PC-9 (cell line): ENCODE data around the gene FLOT1. TPM values are rescaled to one million over a fixed set of nuclear protein-coding genes. Genes with fewer than 3 reads are reported as not detected.

ENCODE experiments used
- BruUV-seq: library from RNA; stranded (reverse); fragments of 400-500 nt; replicated peaks from 2 replicates; lab custom pipeline; 2021; lab: Mats Ljungman, UMichigan
- CTCF ChIA-PET: fragments of 300-600 bp; sonication (Branson Sonifier 250); formaldehyde crosslinking; loops from one replicate; lab custom pipeline; 2022; ENCODE audit warnings: antibody characterized with exemption; lab: Charles Lee
- POLR2A ChIA-PET: fragments of 300-600 bp; sonication (Branson Sonifier 250); formaldehyde crosslinking; loops from one replicate; lab custom pipeline; 2022; ENCODE audit warnings: antibody characterized with exemption; ENCODE audit not compliant: unreplicated experiment; lab: Charles Lee
- DNase-seq, 2 experiments: peaks; one replicate each; pipeline versions ENCODE4 v3.0.0 to v3.0.0-alpha.2; 2015 to 2022; ENCODE audit warnings: mixed read lengths in 1 of 2
- H2AFZ ChIP-seq: fragments of 200-600 bp; sonication (generic); 2 replicates; pipeline ENCODE4 v1.8.1; 2017; ENCODE audit warnings: antibody characterized with exemption
- H3F3A ChIP-seq: fragments of 200-600 bp; sonication (generic); 2 replicates; pipeline ENCODE4 v1.8.1; 2017; ENCODE audit warnings: antibody characterized with exemption, mild to moderate bottlenecking, low read depth; ENCODE audit not compliant: insufficient read depth
- H3K27ac ChIP-seq: fragments of 200-600 bp; sonication (generic); 2 replicates; pipeline ENCODE4 v1.6.1; 2016; ENCODE audit warnings: mixed run types
- H3K27me3 ChIP-seq: fragments of 200-600 bp; sonication (generic); 2 replicates; pipeline ENCODE4 v1.6.1; 2016; ENCODE audit warnings: low read depth, mixed run types; ENCODE audit not compliant: insufficient read depth
- H3K36me3 ChIP-seq: fragments of 200-600 bp; sonication (generic); 2 replicates; pipeline ENCODE4 v1.6.1; 2016; ENCODE audit warnings: low read depth, mixed run types
- H3K4me1 ChIP-seq: fragments of 200-600 bp; sonication (generic); replicated peaks from 2 replicates; pipeline ENCODE4 v1.6.1; 2016; ENCODE audit warnings: mixed run types; ENCODE audit not compliant: insufficient read depth
- H3K4me2 ChIP-seq: fragments of 200-600 bp; sonication (generic); 2 replicates; pipeline ENCODE4 v1.6.1; 2017; ENCODE audit warnings: mixed run types
- H3K4me3 ChIP-seq: fragments of 200-600 bp; sonication (generic); 2 replicates; pipeline ENCODE4 v1.6.1; 2016; ENCODE audit warnings: mixed run types
- H3K79me2 ChIP-seq: fragments of 200-600 bp; sonication (generic); 2 replicates; pipeline ENCODE4 v1.6.1; 2017; ENCODE audit warnings: low read depth, mixed run types
- H3K9me2 ChIP-seq: fragments of 200-600 bp; sonication (generic); 2 replicates; pipeline ENCODE4 v1.8.1; 2017; ENCODE audit warnings: mild to moderate bottlenecking; ENCODE audit not compliant: insufficient read depth
- H3K9me3 ChIP-seq: fragments of 200-600 bp; sonication (generic); 2 replicates; pipeline ENCODE4 v1.8.1; 2016; ENCODE audit warnings: low read depth; ENCODE audit not compliant: insufficient read depth
- H4K20me1 ChIP-seq: fragments of 200-600 bp; sonication (generic); 2 replicates; pipeline ENCODE4 v1.8.1; 2017; ENCODE audit not compliant: insufficient read depth
- CTCF ChIP-seq: fragments of 200-600 bp; sonication (generic); conservative IDR thresholded peaks from 2 replicates; pipeline ENCODE4 v1.6.1; 2017; ENCODE audit warnings: mixed run types, antibody characterized with exemption, mild to moderate bottlenecking, moderate library complexity
- EZH2 ChIP-seq: fragments of 200-600 bp; sonication (generic); IDR thresholded peaks from 2 replicates; pipeline ENCODE4 v1.8.0; 2017; ENCODE audit warnings: antibody characterized with exemption, low read depth
- intact Hi-C: fragments of 100-400 bp; cut with micrococcal nuclease; formaldehyde crosslinking; loops from one replicate; pipeline ENCODE4 v1.10.0; 2022; ENCODE audit not compliant: unreplicated experiment
- total RNA-seq: library from RNA; stranded (reverse); gene quantifications from 2 replicates; pipeline ENCODE4 v1.2.3, GENCODE V29; 2021

Gene FLOT1
- total RNA-seq, 1 experiment from 2014 or later = 225 TPM

GRCh38 chr6:30703011-30703410 lies 39.5 kb downstream of the FLOT1 start:
- peaks cover 11% of the 10 kb centered on the region; the same call in 1 of the 2 replicates for H3F3A ChIP-seq
- no peaks in the 10 kb centered on the region for H3K9me2 ChIP-seq
- H3K27ac ChIP-seq = no peak overlapping the region
- H2AFZ ChIP-seq = no peak overlapping the region
- ChIA-PET CTCF (interaction anchor here (0.6 kb wide), 1 partner anchor 167 kb away, joined by 3 read pairs; no protein-coding TSS in a partner anchor), POLR2A (interaction anchor here (0.6 kb wide), 1 partner anchor 12 kb away, joined by 4 read pairs; the partner anchor contains the start of gene NRM)
- no peak overlapping the region for H3K4me3 ChIP-seq
- no peaks in the 10 kb centered on the region for H3K79me2 ChIP-seq
- H3K27me3 ChIP-seq = no peaks in the 10 kb centered on the region
- intact Hi-C loops = no loop called here
- DNase-seq = no peak
- no TSS peak for BruUV-seq
- H3K36me3 ChIP-seq = no peaks in the 10 kb centered on the region
- no peaks in the 10 kb centered on the region for H4K20me1 ChIP-seq
- no peaks in the 10 kb centered on the region for H3K9me3 ChIP-seq
- peaks cover 12% of the 10 kb centered on the region for H3K4me1 ChIP-seq
- TF ChIP-seq EZH2 (no peak), CTCF (no peak)
- no peak overlapping the region for H3K4me2 ChIP-seq

- intact Hi-C loops = no loop called here
- no TSS peak for BruUV-seq
- H3K27ac ChIP-seq = no peak overlapping the region
These were observed 42.1 kb downstream of the FLOT1 start for GRCh38 chr6:30700340-30700739.

GRCh38 chr6:30696432-30696831 lies 46.1 kb downstream of the FLOT1 start:
- Histone ChIP-seq H3K4me3 (no peak overlapping the region), H3K4me2 (no peak overlapping the region), H4K20me1 (no peaks in the 10 kb centered on the region), H2AFZ (no peak overlapping the region), H3K9me3 (no peaks in the 10 kb centered on the region), H3K27me3 (no peaks in the 10 kb centered on the region), H3K36me3 (no peaks in the 10 kb centered on the region), H3K79me2 (no peaks in the 10 kb centered on the region), H3K9me2 (no peaks in the 10 kb centered on the region), H3K4me1 (peaks cover 18% of the 10 kb centered on the region), H3F3A (peaks cover 22% of the 10 kb centered on the region; the same call in 1 of the 2 replicates), H3K27ac (no peak overlapping the region)
- no peak for DNase-seq
- no TSS peak for BruUV-seq
- POLR2A ChIA-PET = interaction anchor here (0.7 kb wide), 1 partner anchor 41 kb away, joined by 21 read pairs; no protein-coding TSS in a partner anchor
- intact Hi-C loops = no loop called here
- CTCF ChIA-PET = no interaction called here
- TF ChIP-seq CTCF = no peak
- no peak for TF ChIP-seq EZH2

More at GRCh38 chr6:30700340-30700739, 42.1 kb downstream of the FLOT1 start:
- Histone ChIP-seq H3K4me3 (no peak overlapping the region), H3K27me3 (no peaks in the 10 kb centered on the region), H3K36me3 (no peaks in the 10 kb centered on the region), H4K20me1 (no peaks in the 10 kb centered on the region), H3K9me3 (no peaks in the 10 kb centered on the region), H3K9me2 (no peaks in the 10 kb centered on the region), H3F3A (peaks cover 20% of the 10 kb centered on the region; the same call in 1 of the 2 replicates), H2AFZ (no peak overlapping the region), H3K79me2 (no peaks in the 10 kb centered on the region), H3K4me1 (peaks cover 6% of the 10 kb centered on the region; the same call in 1 of the 2 replicates), H3K4me2 (no peak overlapping the region)
- DNase-seq = no peak
- TF ChIP-seq CTCF = no peak
- no peak for TF ChIP-seq EZH2
- POLR2A ChIA-PET = no interaction called here
- CTCF ChIA-PET = interaction anchor here (0.6 kb wide), 1 partner anchor 112 kb away, joined by 3 read pairs; no protein-coding TSS in a partner anchor
